ENCODE measurements around the gene CCDC149.

GRCh38 chr4:24927049-24927448, 14.2 kb upstream of the CCDC149 start:
- TF ChIP-seq POLR2A (IDR thresholded peaks at IDR 0.05), result no peak
- TF ChIP-seq EP300 (IDR thresholded peaks at IDR 0.05; ENCODE audit: low read depth), result no peak
- TF ChIP-seq POLR2AphosphoS5 (IDR thresholded peaks at IDR 0.05), result no peak

Data from transverse colon (tissue), 3 donors.